Measurements from ENCODE around the gene HSPB6.

DNA sequence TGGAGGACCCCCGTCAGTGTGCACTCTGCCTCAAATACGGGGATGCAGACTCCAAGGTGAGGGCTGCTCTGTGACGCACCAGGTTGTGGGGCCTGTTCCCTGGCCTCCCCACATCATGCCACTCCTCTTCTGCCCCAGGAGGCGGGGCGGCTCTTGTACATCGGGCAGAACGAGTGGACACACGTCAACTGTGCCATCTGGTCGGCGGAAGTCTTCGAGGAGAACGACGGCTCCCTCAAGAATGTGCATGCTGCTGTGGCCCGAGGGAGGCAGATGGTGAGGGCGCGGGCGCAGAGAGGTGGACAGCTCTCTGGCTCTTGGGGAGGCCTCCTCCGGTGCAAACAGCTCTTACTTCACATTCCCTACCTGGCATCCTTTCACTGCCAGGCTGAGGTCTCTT, 27.8 kb downstream of the HSPB6 start:
- TF ChIP-seq, protein P1, sequence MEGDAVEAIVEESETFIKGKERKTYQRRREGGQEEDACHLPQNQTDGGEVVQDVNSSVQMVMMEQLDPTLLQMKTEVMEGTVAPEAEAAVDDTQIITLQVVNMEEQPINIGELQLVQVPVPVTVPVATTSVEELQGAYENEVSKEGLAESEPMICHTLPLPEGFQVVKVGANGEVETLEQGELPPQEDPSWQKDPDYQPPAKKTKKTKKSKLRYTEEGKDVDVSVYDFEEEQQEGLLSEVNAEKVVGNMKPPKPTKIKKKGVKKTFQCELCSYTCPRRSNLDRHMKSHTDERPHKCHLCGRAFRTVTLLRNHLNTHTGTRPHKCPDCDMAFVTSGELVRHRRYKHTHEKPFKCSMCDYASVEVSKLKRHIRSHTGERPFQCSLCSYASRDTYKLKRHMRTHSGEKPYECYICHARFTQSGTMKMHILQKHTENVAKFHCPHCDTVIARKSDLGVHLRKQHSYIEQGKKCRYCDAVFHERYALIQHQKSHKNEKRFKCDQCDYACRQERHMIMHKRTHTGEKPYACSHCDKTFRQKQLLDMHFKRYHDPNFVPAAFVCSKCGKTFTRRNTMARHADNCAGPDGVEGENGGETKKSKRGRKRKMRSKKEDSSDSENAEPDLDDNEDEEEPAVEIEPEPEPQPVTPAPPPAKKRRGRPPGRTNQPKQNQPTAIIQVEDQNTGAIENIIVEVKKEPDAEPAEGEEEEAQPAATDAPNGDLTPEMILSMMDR (IDR thresholded peaks at IDR 0.05; ENCODE audit: borderline replicate concordance, extremely low read depth, low read length, poor library complexity, severe bottlenecking) = no peak
- no peak for TF ChIP-seq EZH2 (IDR thresholded peaks at IDR 0.05; ENCODE audit: borderline replicate concordance, low read depth, low read length, severe bottlenecking)

All from DND-41 (cell line).